Esophagus (tissue), 2 donors: Measurements from ENCODE around the gene HSPBAP1. TPM values are rescaled to one million over a fixed set of nuclear protein-coding genes. Genes with fewer than 3 reads are reported as not detected.
"Not testable (repeated sequence)": the region's sequence is repeated elsewhere in the genome, so short reads cannot be mapped to it uniquely, and the experiment has no call there.

ENCODE experiments used
- H3K27ac ChIP-seq, 2 donors: one replicate each; pipeline ENCODE4 v1.5.1; 2013; ENCODE audit warnings: low read depth in 2 of 2, mild to moderate bottlenecking in 2 of 2, inconsistent platforms in 1 of 2, low read length in 1 of 2, moderate library complexity in 1 of 2
- H3K27me3 ChIP-seq, 2 donors: one replicate each; pipeline ENCODE4 v1.6.1; 2013; ENCODE audit warnings: low read length in 2 of 2, control low read depth in 1 of 2, mild to moderate bottlenecking in 1 of 2; ENCODE audit not compliant: insufficient read depth in 2 of 2, control insufficient read depth in 1 of 2
- H3K36me3 ChIP-seq, 2 donors: one replicate each; pipeline ENCODE4 v1.6.1; 2013; ENCODE audit warnings: low read length in 1 of 2; ENCODE audit not compliant: control insufficient read depth in 2 of 2, insufficient read depth in 2 of 2
- H3K4me1 ChIP-seq, 2 donors: one replicate each; pipeline ENCODE4 v1.6.1; 2013; ENCODE audit warnings: low read length in 1 of 2; ENCODE audit not compliant: control insufficient read depth in 2 of 2, insufficient read depth in 2 of 2
- H3K4me3 ChIP-seq, 2 donors: one replicate each; pipeline ENCODE4 v1.5.1; 2013; ENCODE audit warnings: low read length in 2 of 2, mild to moderate bottlenecking in 2 of 2, low read depth in 1 of 2, moderate library complexity in 1 of 2
- H3K9me3 ChIP-seq, 2 donors: one replicate each; pipeline ENCODE4 v1.6.1; 2013; ENCODE audit warnings: mild to moderate bottlenecking in 2 of 2, low read depth in 1 of 2, low read length in 1 of 2, moderate library complexity in 1 of 2; ENCODE audit not compliant: control insufficient read depth in 2 of 2, insufficient read depth in 1 of 2
- WGBS, 2 donors: extraction: QIAGEN DNeasy Blood & Tissue Kit; methylation state at CpG; one replicate each; pipeline ENCODE4 v1.1.7; 2013; 5-methylcytosine and 5-hydroxymethylcytosine counted together
- polyA plus RNA-seq, 2 donors: library from polyadenylated mRNA; stranded (reverse); fragments of 200-250 nt; gene quantifications; one replicate each; pipeline ENCODE4 v1.2.3, GENCODE V29; 2013
- donor health status: healthy with polysubstance abuse.
- donor health status: Bipolar disorder and iron deficiency.

The HSPBAP1 gene
- polyA plus RNA-seq, 2 donors = 4.2 to 7.5 TPM

DNA sequence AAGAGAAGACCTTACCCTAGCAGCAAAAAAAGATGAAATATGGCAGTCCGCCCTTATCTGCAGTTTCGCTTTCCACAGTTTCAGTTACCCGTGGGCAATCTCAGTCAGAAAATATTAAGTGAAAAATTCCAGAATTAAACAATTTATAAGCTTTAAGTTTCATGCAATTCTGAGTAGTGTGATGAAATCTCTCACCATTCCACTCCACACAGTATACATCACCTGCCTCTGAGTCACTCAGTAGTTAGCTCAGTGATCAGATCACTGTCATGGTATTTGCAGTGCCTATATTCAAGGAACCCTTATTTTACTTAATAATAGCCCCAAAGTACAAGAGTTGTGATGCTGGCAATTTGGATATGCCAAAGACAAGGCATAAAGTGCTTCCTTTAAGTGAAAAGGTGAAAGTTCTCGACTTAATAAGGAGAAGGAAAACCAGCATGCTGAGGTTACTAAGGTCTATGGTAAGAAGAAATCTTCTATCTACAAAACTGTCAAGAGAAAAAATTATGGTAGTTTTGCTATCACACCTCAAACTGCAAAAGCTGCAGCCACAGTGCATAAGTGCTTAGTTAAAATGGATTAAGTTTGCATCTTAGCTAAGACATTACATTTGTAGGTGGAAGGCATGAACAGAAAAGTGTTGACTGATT is 48.1 kb downstream of the HSPBAP1 start:
- Histone ChIP-seq H3K27me3 (no peaks in the 10 kb centered on the region), H3K4me1 (no peaks in the 10 kb centered on the region), H3K9me3 (no peaks in the 10 kb centered on the region), H3K4me3 (no peak overlapping the region), H3K27ac (no peak overlapping the region), H3K36me3 (peaks cover 0 to under 1% of the 10 kb centered on the region in 2 donors)
- WGBS, 2 donors = 94 to 95% methylated on average over 4 of the region's 4 CpGs

DNA sequence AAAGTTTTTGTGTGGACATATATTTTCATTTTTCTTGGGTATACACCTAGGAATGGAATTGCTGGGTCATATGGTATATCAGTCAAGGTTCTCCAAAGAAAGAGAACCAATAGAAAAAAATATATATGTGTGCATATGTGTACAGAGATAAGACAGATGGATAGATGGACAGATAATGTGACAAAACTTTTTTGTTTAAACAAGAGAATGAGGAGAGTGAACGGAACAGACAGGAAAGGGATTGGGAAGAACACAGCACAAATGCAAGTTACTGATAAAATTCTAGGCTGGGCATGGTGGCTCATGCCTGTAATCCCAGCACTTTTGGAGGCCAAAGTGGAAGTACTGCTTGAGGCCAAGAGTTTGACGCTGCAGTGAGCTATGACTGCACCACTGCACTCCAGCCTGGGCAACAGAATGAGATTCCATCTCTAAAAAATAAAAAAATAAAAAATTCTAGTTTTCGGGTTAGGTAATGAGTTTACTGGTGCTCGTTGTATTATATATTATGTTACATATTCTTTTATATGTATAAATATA is 50.0 kb downstream of the HSPBAP1 start:
- Histone ChIP-seq H3K9me3 (no peaks in the 10 kb centered on the region), H3K36me3 (peaks cover 0 to 4% of the 10 kb centered on the region in 2 donors), H3K27ac (no peak overlapping the region), H3K4me3 (no peak overlapping the region), H3K27me3 (no peaks in the 10 kb centered on the region), H3K4me1 (no peaks in the 10 kb centered on the region)
- 97 to 99% methylated on average over 4 of the region's 4 CpGs for WGBS, 2 donors

DNA sequence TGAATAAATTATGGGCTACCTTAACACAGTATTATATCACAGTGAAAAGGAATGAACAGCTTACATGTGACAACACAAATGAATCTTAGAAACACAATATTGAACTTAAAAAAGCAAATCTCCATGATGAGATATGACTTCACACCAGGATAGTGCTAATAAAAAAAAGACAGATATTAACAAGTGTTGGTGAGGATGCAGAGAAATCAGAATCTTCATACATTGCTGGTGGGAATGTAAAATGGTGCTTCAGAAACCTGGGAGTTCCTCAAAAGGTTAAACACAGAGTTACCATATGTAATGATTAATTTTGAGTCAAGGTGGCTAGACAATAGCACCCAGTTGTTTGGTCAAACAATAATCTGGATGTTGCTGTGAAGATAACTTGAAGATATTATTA is 51.4 kb downstream of the HSPBAP1 start:
- H3K4me3 ChIP-seq = no peak overlapping the region
- no peaks in the 10 kb centered on the region for H3K4me1 ChIP-seq
- no peak overlapping the region for H3K27ac ChIP-seq
- no peaks in the 10 kb centered on the region for H3K9me3 ChIP-seq
- peaks cover 0 to 4% of the 10 kb centered on the region in 2 donors for H3K36me3 ChIP-seq
- H3K27me3 ChIP-seq = no peaks in the 10 kb centered on the region

DNA sequence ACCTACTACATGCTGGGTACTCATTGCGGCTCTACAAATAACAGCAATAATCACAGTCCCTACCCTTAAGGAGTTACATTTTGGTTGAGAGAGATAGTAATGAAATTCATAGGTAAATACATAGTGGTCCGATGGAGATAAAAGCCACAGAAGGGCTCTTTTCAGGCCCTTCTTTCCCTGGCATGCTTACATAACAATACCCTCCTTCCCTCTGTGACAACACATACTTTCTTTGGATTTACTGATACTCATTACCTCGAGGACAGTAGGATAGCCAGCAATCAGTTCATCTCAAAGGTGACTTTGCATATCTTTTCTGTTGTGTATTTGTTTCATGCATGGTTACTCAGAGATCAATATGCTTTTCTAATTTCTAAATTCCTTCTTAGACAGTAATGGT is 54.5 kb downstream of the HSPBAP1 start:
- Histone ChIP-seq H3K4me1 (no peaks in the 10 kb centered on the region), H3K27me3 (no peaks in the 10 kb centered on the region), H3K4me3 (no peak overlapping the region), H3K9me3 (no peaks in the 10 kb centered on the region), H3K36me3 (peaks cover 0 to 4% of the 10 kb centered on the region in 2 donors), H3K27ac (no peak overlapping the region)
- WGBS, 2 donors = 83 to 85% methylated on average over 3 of the region's 3 CpGs

DNA sequence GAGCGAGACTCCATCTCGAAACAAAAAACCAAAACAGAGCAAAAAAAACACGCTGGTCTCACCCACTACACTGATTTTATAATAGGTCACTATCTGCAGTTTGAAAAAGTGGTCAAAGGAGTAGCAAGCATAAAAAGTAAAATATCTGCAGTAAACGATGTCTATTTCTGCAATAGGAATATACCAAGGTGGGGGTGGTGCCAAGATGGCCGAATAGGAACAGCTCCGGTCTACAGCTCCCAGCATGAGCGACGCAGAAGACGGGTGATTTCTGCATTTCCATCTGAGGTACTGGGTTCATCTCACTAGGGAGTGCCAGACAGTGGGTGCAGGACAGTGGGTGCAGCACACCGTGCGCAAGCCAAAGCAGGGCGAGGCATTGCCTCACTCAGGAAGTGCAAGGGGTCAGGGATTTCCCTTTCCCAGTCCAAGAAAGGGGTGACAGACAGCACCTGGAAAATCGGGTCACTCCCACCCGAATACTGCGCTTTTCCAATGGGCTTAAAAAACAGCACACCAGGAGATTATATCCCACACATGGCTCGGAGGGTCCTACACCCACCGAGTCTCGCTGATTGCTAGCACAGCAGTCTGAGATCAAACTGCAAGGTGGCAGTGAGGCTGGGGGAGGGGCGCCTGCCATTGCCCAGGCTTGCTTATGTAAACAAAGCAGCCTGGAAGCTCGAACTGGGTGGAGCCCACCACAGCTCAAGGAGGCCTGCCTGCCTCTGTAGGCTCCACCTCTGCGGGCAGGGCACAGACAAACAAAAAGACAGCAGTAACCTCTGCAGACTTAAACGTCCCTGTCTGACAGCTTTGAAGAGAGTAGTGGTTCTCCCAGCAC is 60.7 kb downstream of the HSPBAP1 start:
- H3K27me3 ChIP-seq, H3K36me3 ChIP-seq, H3K9me3 ChIP-seq, H3K27ac ChIP-seq, H3K4me1 ChIP-seq, H3K4me3 ChIP-seq: not testable (repeated sequence)
- 90 to 93% methylated on average over 22 of the region's 22 CpGs for WGBS, 2 donors

DNA sequence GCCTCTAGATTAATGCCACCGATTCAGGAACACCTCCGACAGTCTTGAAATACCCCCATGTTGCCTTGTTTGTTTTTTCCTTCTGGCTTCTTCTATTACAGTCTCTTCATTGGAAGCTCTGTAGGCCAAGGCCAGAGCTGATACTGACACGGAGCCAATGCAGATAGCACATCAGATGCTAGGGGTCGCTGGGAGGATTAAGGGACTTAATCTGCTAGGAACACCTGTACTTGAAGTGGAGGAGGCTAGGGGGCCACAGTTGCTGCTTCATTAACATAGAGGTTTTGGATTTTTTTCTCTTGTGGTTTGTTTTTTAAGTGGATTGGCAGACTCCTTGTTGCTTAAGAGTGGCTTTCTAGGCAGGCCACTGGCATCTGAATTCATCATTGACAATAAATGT is 63.4 kb downstream of the HSPBAP1 start:
- H3K27me3 ChIP-seq = no peaks in the 10 kb centered on the region
- peaks cover 0 to 2% of the 10 kb centered on the region in 2 donors for H3K36me3 ChIP-seq
- H3K27ac ChIP-seq = no peak overlapping the region
- 78 to 84% methylated on average over 4 of the region's 4 CpGs for WGBS, 2 donors
- no peaks in the 10 kb centered on the region for H3K4me1 ChIP-seq
- peaks cover 0 to under 1% of the 10 kb centered on the region in 2 donors for H3K9me3 ChIP-seq
- no peak overlapping the region for H3K4me3 ChIP-seq

DNA sequence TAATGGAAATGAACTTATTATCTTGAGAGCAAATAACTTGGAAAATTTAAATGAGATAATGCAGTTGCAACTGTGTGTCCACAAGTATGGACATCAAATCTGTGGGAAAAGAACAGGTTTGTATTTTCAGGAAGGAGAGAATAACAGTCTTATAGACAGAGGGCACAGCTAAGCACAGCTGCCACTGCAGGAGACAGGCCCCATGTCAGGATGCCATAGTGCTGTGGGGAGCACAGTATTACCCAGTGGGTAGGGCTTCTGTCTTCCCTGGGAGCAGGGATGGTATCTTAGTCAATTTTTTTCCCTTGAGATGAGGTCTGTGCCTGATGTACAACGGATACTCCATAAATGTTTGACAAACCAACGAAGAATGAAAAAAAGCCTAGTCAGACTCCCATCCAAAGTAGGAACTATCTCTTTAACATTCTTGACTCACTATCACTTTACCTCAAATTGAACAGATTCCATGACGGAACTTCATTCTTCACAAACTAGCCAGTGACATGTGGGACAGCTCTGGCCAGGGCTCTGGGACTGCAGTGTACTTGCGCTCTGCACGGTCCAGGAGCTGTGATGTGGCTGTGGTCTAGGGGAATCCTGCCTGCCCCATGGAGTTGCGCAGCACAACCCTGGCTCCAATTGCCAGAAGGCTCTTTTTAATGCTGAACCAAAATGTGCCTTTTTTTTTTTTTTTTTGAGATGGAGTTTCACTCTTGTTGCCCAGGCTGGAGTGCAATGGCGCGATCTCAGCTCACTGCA is 64.7 kb downstream of the HSPBAP1 start:
- H3K9me3 ChIP-seq = peaks cover 0 to 2% of the 10 kb centered on the region in 2 donors
- H3K27ac ChIP-seq = no peak overlapping the region
- H3K27me3 ChIP-seq = no peaks in the 10 kb centered on the region
- H3K36me3 ChIP-seq = peaks cover 0 to 2% of the 10 kb centered on the region in 2 donors
- 97 to 98% methylated on average over 8 of the region's 8 CpGs for WGBS, 2 donors
- H3K4me3 ChIP-seq = no peak overlapping the region
- H3K4me1 ChIP-seq = no peaks in the 10 kb centered on the region

DNA sequence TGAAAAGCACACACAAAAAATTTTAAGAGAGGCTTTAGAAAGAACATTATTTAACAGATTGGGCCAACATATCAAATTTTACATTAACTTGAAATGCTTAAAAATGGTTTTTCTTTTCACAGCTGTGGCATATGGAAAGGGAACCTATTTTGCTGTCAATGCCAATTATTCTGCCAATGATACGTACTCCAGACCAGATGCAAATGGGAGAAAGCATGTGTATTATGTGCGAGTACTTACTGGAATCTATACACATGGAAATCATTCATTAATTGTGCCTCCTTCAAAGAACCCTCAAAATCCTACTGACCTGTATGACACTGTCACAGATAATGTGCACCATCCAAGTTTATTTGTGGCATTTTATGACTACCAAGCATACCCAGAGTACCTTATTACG is 65.4 kb downstream of the HSPBAP1 start:
- H3K9me3 ChIP-seq = peaks cover 0 to 2% of the 10 kb centered on the region in 2 donors
- no peaks in the 10 kb centered on the region for H3K4me1 ChIP-seq
- H3K4me3 ChIP-seq = no peak overlapping the region
- no peaks in the 10 kb centered on the region for H3K27me3 ChIP-seq
- peaks cover 0 to 2% of the 10 kb centered on the region in 2 donors for H3K36me3 ChIP-seq
- no peak overlapping the region for H3K27ac ChIP-seq
- 92 to 95% methylated on average over 3 of the region's 3 CpGs for WGBS, 2 donors

DNA sequence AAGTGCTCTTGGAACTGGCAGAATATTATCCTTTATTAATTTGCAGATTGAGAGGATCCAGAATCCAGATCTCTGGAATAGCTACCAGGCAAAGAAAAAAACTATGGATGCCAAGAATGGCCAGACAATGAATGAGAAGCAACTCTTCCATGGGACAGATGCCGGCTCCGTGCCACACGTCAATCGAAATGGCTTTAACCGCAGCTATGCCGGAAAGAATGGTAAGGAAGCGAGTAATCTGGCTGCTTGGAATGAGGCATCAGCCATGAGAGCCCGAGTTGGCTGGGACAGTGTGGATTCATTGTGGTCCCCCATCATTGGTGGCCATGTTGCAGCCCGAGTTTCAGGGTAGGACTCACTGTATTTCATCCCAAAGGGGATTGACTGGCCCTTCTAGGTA is 65.9 kb downstream of the HSPBAP1 start:
- Histone ChIP-seq H3K4me1 (no peaks in the 10 kb centered on the region), H3K9me3 (peaks cover 0 to 2% of the 10 kb centered on the region in 2 donors), H3K4me3 (no peak overlapping the region), H3K27me3 (no peaks in the 10 kb centered on the region), H3K27ac (no peak overlapping the region), H3K36me3 (peaks cover 0 to 2% of the 10 kb centered on the region in 2 donors)
- 95% methylated on average over 9 of the region's 9 CpGs for WGBS, 2 donors
